ENCODE data around the gene CACNA2D1. TPM values are rescaled to one million over a fixed set of nuclear protein-coding genes. Genes with fewer than 3 reads are reported as not detected.

Gene CACNA2D1
- total RNA-seq = 24.2 and 36.3 TPM in 2 replicates

DNA sequence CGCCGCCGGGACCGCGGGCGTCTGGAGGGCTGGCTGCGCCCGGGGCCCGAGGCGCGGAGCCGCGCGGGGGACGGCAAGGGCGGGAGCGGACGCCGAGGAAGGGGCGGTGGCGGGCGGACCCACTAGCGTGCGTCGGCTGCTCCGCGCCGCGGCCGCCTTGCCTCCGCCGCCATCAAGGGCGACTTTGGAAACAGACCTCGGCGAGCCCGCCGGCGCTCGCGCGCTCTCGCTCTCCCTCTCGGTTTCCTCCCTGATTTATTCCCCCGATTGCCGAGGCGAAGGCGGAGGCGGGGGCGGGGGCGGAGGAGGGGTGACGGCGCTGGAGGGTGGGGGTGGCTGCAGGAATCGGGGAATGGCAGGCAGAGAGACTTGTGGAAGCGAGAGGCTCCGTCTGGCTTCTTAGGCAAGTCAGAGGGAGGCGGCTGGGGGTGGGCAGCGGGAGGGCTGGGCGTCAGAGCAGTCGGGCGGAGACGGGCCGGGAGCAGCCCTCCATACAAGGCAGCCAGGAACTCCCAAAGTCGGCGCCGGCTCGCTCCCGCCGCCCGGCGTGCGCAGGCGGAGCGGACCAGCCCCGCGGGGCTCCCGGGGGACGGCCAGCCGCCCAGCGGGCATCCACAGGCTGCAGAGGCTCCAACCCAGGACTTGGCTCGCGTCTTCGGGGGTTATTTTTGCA lies at the start of gene CACNA2D1:
Gene CACNA2D1, minus strand, starts transcription at position 231 of the 673 bp plus-strand sequence.

